CD4-positive, alpha-beta T cell treated with Interleukin-6 at 100 ng/mL for 8 hours (primary cell): ENCODE results near the gene MCM10.
"Not testable (repeated sequence)": the region's sequence is repeated elsewhere in the genome, so short reads cannot be mapped to it uniquely, and the experiment has no call there.

Experiments
- DNase-seq: peaks from one replicate; pipeline ENCODE4 v3.0.0-alpha.2; 2020; ENCODE audit warnings: mixed read lengths, low spot score

MCM10 gene

GRCh38 chr10:13221572-13221971, 60.2 kb downstream of the MCM10 start:
- no peak for DNase-seq

- DNase-seq: no peak
These were observed 60.8 kb downstream of the MCM10 start for GRCh38 chr10:13222151-13222550.

- DNase-seq: no peak
These were observed 61.2 kb downstream of the MCM10 start for GRCh38 chr10:13222566-13222965.

- no peak for DNase-seq
These were observed 61.9 kb downstream of the MCM10 start for GRCh38 chr10:13223241-13223640.

- no peak for DNase-seq
These were observed 63.0 kb downstream of the MCM10 start for GRCh38 chr10:13224210-13224995.

GRCh38 chr10:13225601-13226000, 64.2 kb downstream of the MCM10 start:
- no peak for DNase-seq

- DNase-seq: no peak
These were observed 65.7 kb downstream of the MCM10 start for GRCh38 chr10:13227031-13227430.

GRCh38 chr10:13231190-13231589, 69.8 kb downstream of the MCM10 start:
- no peak for DNase-seq

GRCh38 chr10:13231808-13232207, 70.5 kb downstream of the MCM10 start:
- no peak for DNase-seq

- DNase-seq: no peak
These were observed 72.0 kb downstream of the MCM10 start for GRCh38 chr10:13233358-13233757.

GRCh38 chr10:13234172-13234571, 72.8 kb downstream of the MCM10 start, which contains the start of gene UCMA:
UCMA (minus strand) TSS chr10:13234374; CDS start chr10:13234258, 116 bp downstream.
- DNase-seq: no peak

- DNase-seq: not testable (repeated sequence)
These were observed 73.4 kb downstream of the MCM10 start for GRCh38 chr10:13234736-13235135.

- DNase-seq: no peak
These were observed 75.3 kb downstream of the MCM10 start for GRCh38 chr10:13236638-13237037.

GRCh38 chr10:13238271-13239077, 77.1 kb downstream of the MCM10 start:
- DNase-seq: no peak

- no peak for DNase-seq
These were observed 78.6 kb downstream of the MCM10 start for GRCh38 chr10:13239923-13240322.

GRCh38 chr10:13241613-13242012, 80.3 kb downstream of the MCM10 start:
- DNase-seq: no peak

- DNase-seq: not testable (repeated sequence)
These were observed 80.9 kb downstream of the MCM10 start for GRCh38 chr10:13242260-13242659.

GRCh38 chr10:13247246-13247645, 85.9 kb downstream of the MCM10 start:
- no peak for DNase-seq

GRCh38 chr10:13247784-13248183, 86.4 kb downstream of the MCM10 start:
- no peak for DNase-seq

- DNase-seq: no peak
These were observed 92.4 kb downstream of the MCM10 start for GRCh38 chr10:13253726-13254125.

GRCh38 chr10:13256627-13257026, 95.3 kb downstream of the MCM10 start:
- no peak for DNase-seq

- DNase-seq: no peak
These were observed 96.3 kb downstream of the MCM10 start for GRCh38 chr10:13257621-13258140.
